NCI-H128 (cell line): Measurements from ENCODE around the gene LATS2.

ENCODE experiments used
- DNase-seq: peaks from one replicate; lab custom pipeline; 2025; ENCODE audit not compliant: unreplicated experiment; lab: John Stamatoyannopoulos, UW

Gene LATS2

GRCh38 chr13:20994441-20994821 is 67.0 kb downstream of the LATS2 start:
- DNase-seq = no peak

- DNase-seq = no peak
Observed at GRCh38 chr13:20993661-20994440, 67.5 kb downstream of the LATS2 start.

GRCh38 chr13:20993211-20993610 is 68.2 kb downstream of the LATS2 start:
- no peak for DNase-seq

- no peak for DNase-seq
Observed at GRCh38 chr13:20991741-20992520, 69.5 kb downstream of the LATS2 start.

GRCh38 chr13:20990910-20991525 is 70.4 kb downstream of the LATS2 start:
- no peak for DNase-seq

GRCh38 chr13:20989656-20990321 is 71.6 kb downstream of the LATS2 start:
- DNase-seq = no peak

GRCh38 chr13:20988909-20989655 is 72.3 kb downstream of the LATS2 start:
- no peak for DNase-seq

- no peak for DNase-seq
Observed at GRCh38 chr13:20988033-20988908, 73.1 kb downstream of the LATS2 start.

GRCh38 chr13:20987599-20987998 is 73.8 kb downstream of the LATS2 start:
- DNase-seq = no peak

- DNase-seq = no peak
Observed at GRCh38 chr13:20984879-20985278, 76.5 kb downstream of the LATS2 start.

GRCh38 chr13:20983386-20983785 is 78.0 kb downstream of the LATS2 start:
- no peak for DNase-seq

GRCh38 chr13:20981370-20982095 is 79.9 kb downstream of the LATS2 start:
- no peak for DNase-seq

- DNase-seq = no peak
Observed at GRCh38 chr13:20980899-20981298, 80.5 kb downstream of the LATS2 start.

- no peak for DNase-seq
Observed at GRCh38 chr13:20980430-20980829, 81.0 kb downstream of the LATS2 start.

GRCh38 chr13:20977394-20977793 is 84.0 kb downstream of the LATS2 start:
- DNase-seq = no peak

- DNase-seq = no peak
Observed at GRCh38 chr13:20974981-20975585, 86.3 kb downstream of the LATS2 start.

GRCh38 chr13:20973886-20974425 is 87.4 kb downstream of the LATS2 start:
- no peak for DNase-seq

- DNase-seq = no peak
Observed at GRCh38 chr13:20972731-20973130, 88.7 kb downstream of the LATS2 start.
